SK-N-SH treated with all-trans-retinoic acid at 6 μM for 48 hours (cell line): ENCODE results near the gene OR11L1.

Source experiments
- ATAC-seq: fragments of 200-7000 bp; cut with Tn5 transposase; 3 replicates; pipeline ENCODE4 v1.9.1; 2020; ENCODE audit warnings: mild to moderate bottlenecking, moderate library complexity
- BACH2 ChIP-seq: fragments of 250-450 bp; sonication (Bioruptor Pico); IDR thresholded peaks from 2 replicates; pipeline ENCODE4 v1.9.0; 2021; ENCODE audit warnings: mild to moderate bottlenecking, borderline replicate concordance
- CREB5 ChIP-seq: fragments of 250-450 bp; sonication (Bioruptor Pico); IDR thresholded peaks from 2 replicates; pipeline ENCODE4 v1.5.1; 2020; ENCODE audit warnings: low read depth, mild to moderate bottlenecking, moderate library complexity
- CSDC2 ChIP-seq: fragments of 250-450 bp; sonication (Bioruptor Pico); IDR thresholded peaks from 2 replicates; pipeline ENCODE4 v1.5.0; 2020; ENCODE audit warnings: mild to moderate bottlenecking, moderate library complexity
- CSRNP3 ChIP-seq: fragments of 250-450 bp; sonication (Bioruptor Pico); IDR thresholded peaks from 2 replicates; pipeline ENCODE4 v1.5.1; 2021; ENCODE audit warnings: mild to moderate bottlenecking, moderate library complexity
- ESRRG ChIP-seq: fragments of 250-450 bp; sonication (Bioruptor Pico); IDR thresholded peaks from 2 replicates; pipeline ENCODE4 v1.6.1; 2021; ENCODE audit warnings: mild to moderate bottlenecking
- GLIS3 ChIP-seq: fragments of 250-450 bp; sonication (Bioruptor Pico); IDR thresholded peaks from 2 replicates; pipeline ENCODE4 v1.5.0; 2020; ENCODE audit warnings: mild to moderate bottlenecking, moderate library complexity
- ISL1 ChIP-seq: fragments of 250-450 bp; sonication (Bioruptor Pico); IDR thresholded peaks from 2 replicates; pipeline ENCODE4 v2.1.2; 2022; ENCODE audit warnings: mild to moderate bottlenecking, moderate library complexity
- PATZ1 ChIP-seq: fragments of 250-450 bp; sonication (Bioruptor Pico); IDR thresholded peaks from 2 replicates; pipeline ENCODE4 v1.8.0; 2020; ENCODE audit warnings: mild to moderate bottlenecking, moderate library complexity, borderline replicate concordance
- POU6F1 ChIP-seq: fragments of 250-450 bp; sonication (Bioruptor Pico); IDR thresholded peaks from 2 replicates; pipeline ENCODE4 v1.8.0; 2021; ENCODE audit warnings: low read depth, mild to moderate bottlenecking, moderate library complexity, borderline replicate concordance
- PPARA ChIP-seq: fragments of 250-450 bp; sonication (Bioruptor Pico); IDR thresholded peaks from 2 replicates; pipeline ENCODE4 v1.5.0; 2020; ENCODE audit warnings: mild to moderate bottlenecking, borderline replicate concordance
- RARB ChIP-seq: fragments of 250-450 bp; sonication (Bioruptor Pico); IDR thresholded peaks from 2 replicates; pipeline ENCODE4 v1.8.0; 2021; ENCODE audit warnings: mild to moderate bottlenecking, moderate library complexity
- SNAI2 ChIP-seq: fragments of 250-450 bp; sonication (Bioruptor Pico); IDR thresholded peaks from 2 replicates; pipeline ENCODE4 v1.5.0; 2020; ENCODE audit warnings: mild to moderate bottlenecking, moderate library complexity
- TCF4 ChIP-seq: fragments of 250-450 bp; sonication (Bioruptor Pico); IDR thresholded peaks from 2 replicates; pipeline ENCODE4 v1.8.0; 2021; ENCODE audit warnings: mild to moderate bottlenecking, moderate library complexity, borderline replicate concordance
- ZFP3 ChIP-seq: fragments of 250-450 bp; sonication (Bioruptor Pico); IDR thresholded peaks from 2 replicates; pipeline ENCODE4 v1.5.0; 2020; ENCODE audit warnings: mild to moderate bottlenecking, moderate library complexity
- ZFP30 ChIP-seq: fragments of 450-650 bp; formaldehyde crosslinking; IDR thresholded peaks from 2 replicates; pipeline ENCODE4 v1.5.0; 2022; ENCODE audit warnings: mild to moderate bottlenecking, moderate library complexity
- ZNF565 ChIP-seq: fragments of 450-650 bp; formaldehyde crosslinking; conservative IDR thresholded peaks from 2 replicates; pipeline ENCODE4 v1.5.0; 2020; ENCODE audit warnings: low read depth, mild to moderate bottlenecking, moderate library complexity
- ZNF70 ChIP-seq: fragments of 450-650 bp; formaldehyde crosslinking; IDR thresholded peaks from 2 replicates; pipeline ENCODE4 v1.5.0; 2020; ENCODE audit warnings: mild to moderate bottlenecking, moderate library complexity
- ZNF8 ChIP-seq: fragments of 450-650 bp; formaldehyde crosslinking; IDR thresholded peaks from 2 replicates; pipeline ENCODE4 v1.5.0; 2020; ENCODE audit warnings: mild to moderate bottlenecking, moderate library complexity

Gene OR11L1

GRCh38 chr1:247797518-247797917 lies 44.2 kb downstream of the OR11L1 start:
- no peak for ATAC-seq
- no peak for TF ChIP-seq ISL1 (CRISPR knock-in tag)
- no peak for TF ChIP-seq ZFP30
- no peak for TF ChIP-seq GLIS3 (CRISPR knock-in tag)
- TF ChIP-seq PPARA: no peak
- TF ChIP-seq PATZ1 (CRISPR knock-in tag): no peak
- no peak for TF ChIP-seq RARB
- TF ChIP-seq SNAI2 (CRISPR knock-in tag): no peak
- no peak for TF ChIP-seq BACH2 (CRISPR knock-in tag)
- no peak for TF ChIP-seq ESRRG (CRISPR knock-in tag)
- TF ChIP-seq ZFP3: no peak
- no peak for TF ChIP-seq ZNF8 (CRISPR knock-in tag)
- no peak for TF ChIP-seq ZNF565 (CRISPR knock-in tag)
- TF ChIP-seq ZNF70 (CRISPR knock-in tag): no peak
- TF ChIP-seq CSDC2 (CRISPR knock-in tag): no peak
- no peak for TF ChIP-seq POU6F1 (CRISPR knock-in tag)
- TF ChIP-seq CREB5 (CRISPR knock-in tag): no peak
- TF ChIP-seq CSRNP3: no peak
- TF ChIP-seq TCF4 (CRISPR knock-in tag): no peak
